ENCODE data around the gene DZIP3. TPM values are rescaled to one million over a fixed set of nuclear protein-coding genes. Genes with fewer than 3 reads are reported as not detected.

Gene DZIP3
- total RNA-seq, 4 donors from 2014 or later = 6.7 to 14.5 (median 8.7) TPM

GRCh38 chr3:108661699-108662098 is 72.2 kb downstream of the DZIP3 start:
- no peak for DNase-seq (ENCODE audit: extremely low spot score)
- no peak overlapping the region for H3K27ac ChIP-seq (replicated peaks in 1 of 4)
- 51% methylated on average over 2 of the region's 2 CpGs for WGBS
- H3K4me3 ChIP-seq = no peak overlapping the region
- H3K4me1 ChIP-seq = peaks cover 0 to 7% (median 2%) of the 10 kb centered on the region in 4 donors
- peaks cover 0 to 21% (median 5%) of the 10 kb centered on the region in 4 donors for H3K36me3 ChIP-seq
- no peaks in the 10 kb centered on the region for H3K9me3 ChIP-seq
- no peaks in the 10 kb centered on the region for H3K27me3 ChIP-seq
- TF ChIP-seq EP300 (IDR thresholded peaks at IDR 0.05) = no peak
- TF ChIP-seq, protein P1, sequence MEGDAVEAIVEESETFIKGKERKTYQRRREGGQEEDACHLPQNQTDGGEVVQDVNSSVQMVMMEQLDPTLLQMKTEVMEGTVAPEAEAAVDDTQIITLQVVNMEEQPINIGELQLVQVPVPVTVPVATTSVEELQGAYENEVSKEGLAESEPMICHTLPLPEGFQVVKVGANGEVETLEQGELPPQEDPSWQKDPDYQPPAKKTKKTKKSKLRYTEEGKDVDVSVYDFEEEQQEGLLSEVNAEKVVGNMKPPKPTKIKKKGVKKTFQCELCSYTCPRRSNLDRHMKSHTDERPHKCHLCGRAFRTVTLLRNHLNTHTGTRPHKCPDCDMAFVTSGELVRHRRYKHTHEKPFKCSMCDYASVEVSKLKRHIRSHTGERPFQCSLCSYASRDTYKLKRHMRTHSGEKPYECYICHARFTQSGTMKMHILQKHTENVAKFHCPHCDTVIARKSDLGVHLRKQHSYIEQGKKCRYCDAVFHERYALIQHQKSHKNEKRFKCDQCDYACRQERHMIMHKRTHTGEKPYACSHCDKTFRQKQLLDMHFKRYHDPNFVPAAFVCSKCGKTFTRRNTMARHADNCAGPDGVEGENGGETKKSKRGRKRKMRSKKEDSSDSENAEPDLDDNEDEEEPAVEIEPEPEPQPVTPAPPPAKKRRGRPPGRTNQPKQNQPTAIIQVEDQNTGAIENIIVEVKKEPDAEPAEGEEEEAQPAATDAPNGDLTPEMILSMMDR (IDR thresholded peaks at IDR 0.05) = no peak
- TF ChIP-seq POLR2A (IDR thresholded peaks at IDR 0.05; ENCODE audit: low read depth) = no peak
- no peak for TF ChIP-seq POLR2AphosphoS5 (IDR thresholded peaks at IDR 0.05)
- intact Hi-C loops (cut with DNase I) = loop anchor here (2.0 kb wide), 1 partner anchor 253 kb away; no protein-coding TSS in a partner anchor

DNA sequence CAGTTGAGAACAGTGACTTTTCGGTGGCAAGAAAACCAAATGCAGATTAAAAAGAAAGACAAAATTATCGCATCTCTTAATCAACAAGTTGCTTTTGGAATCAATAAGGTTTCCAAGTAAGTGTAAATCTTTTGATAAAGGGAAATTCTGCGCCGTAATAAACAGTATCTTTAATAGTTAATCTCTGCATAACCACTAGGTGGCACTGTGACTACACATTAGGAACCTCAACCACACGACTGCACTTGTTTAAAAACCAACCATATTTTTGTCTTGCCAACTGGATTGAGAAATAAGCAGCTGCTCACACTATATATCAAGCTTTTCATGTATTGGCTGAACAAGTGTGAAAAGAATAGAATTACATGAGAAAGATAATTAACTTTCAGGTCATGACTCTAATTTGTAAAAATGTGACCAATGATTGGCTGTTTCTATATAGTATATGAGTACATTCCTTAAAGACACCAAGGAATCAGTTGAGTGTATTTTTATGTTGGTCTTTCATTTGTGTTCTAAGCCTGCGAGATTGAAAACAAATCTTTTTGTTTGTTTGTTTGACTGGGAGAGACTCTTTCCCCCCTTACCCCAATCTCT is 72.7 kb downstream of the DZIP3 start:
- 24% methylated on average over 6 of the region's 6 CpGs for WGBS
- no peaks in the 10 kb centered on the region for H3K9me3 ChIP-seq
- no peak overlapping the region for H3K4me3 ChIP-seq
- intact Hi-C loops (cut with DNase I) = loop anchor here (2.0 kb wide), 1 partner anchor 253 kb away; no protein-coding TSS in a partner anchor
- no peak for TF ChIP-seq EP300 (IDR thresholded peaks at IDR 0.05)
- TF ChIP-seq, protein P1 (IDR thresholded peaks at IDR 0.05) = peak; percentile 55 to 83 (median 79)
- TF ChIP-seq POLR2AphosphoS5 (IDR thresholded peaks at IDR 0.05) = no peak
- peaks cover 0 to 22% (median 5%) of the 10 kb centered on the region in 4 donors for H3K36me3 ChIP-seq
- H3K27me3 ChIP-seq = no peaks in the 10 kb centered on the region
- peaks cover 0 to 7% (median 2%) of the 10 kb centered on the region in 4 donors for H3K4me1 ChIP-seq
- DNase-seq (ENCODE audit: extremely low spot score) = no peak
- no peak overlapping the region for H3K27ac ChIP-seq (replicated peaks in 1 of 4)

- Histone ChIP-seq H3K27ac (replicated peaks in 1 of 4) (no peak overlapping the region), H3K4me3 (no peak overlapping the region), H3K9me3 (no peaks in the 10 kb centered on the region), H3K36me3 (peaks cover 0 to 22% (median 6%) of the 10 kb centered on the region in 4 donors), H3K27me3 (no peaks in the 10 kb centered on the region), H3K4me1 (peaks cover 0 to 7% (median 2%) of the 10 kb centered on the region in 4 donors)
- TF ChIP-seq POLR2A (IDR thresholded peaks at IDR 0.05; ENCODE audit: low read depth) (no peak), EP300 (IDR thresholded peaks at IDR 0.05) (no peak), POLR2AphosphoS5 (IDR thresholded peaks at IDR 0.05) (no peak)
- 100% methylated on average over 1 of the region's 1 CpG for WGBS
- intact Hi-C loops (cut with DNase I) = no loop called here
- no peak for DNase-seq (ENCODE audit: extremely low spot score)
Observed at GRCh38 chr3:108664266-108664665, 74.7 kb downstream of the DZIP3 start.

GRCh38 chr3:108667312-108667711 is 77.8 kb downstream of the DZIP3 start:
- no peaks in the 10 kb centered on the region for H3K27me3 ChIP-seq
- TF ChIP-seq POLR2A (IDR thresholded peaks at IDR 0.05; ENCODE audit: low read depth) (no peak), EP300 (IDR thresholded peaks at IDR 0.05) (no peak), POLR2AphosphoS5 (IDR thresholded peaks at IDR 0.05) (no peak)
- TF ChIP-seq, protein P1 (IDR thresholded peaks at IDR 0.05) = no peak
- DNase-seq (ENCODE audit: extremely low spot score) = no peak
- intact Hi-C loops (cut with DNase I) = no loop called here
- 0% methylated on average over 1 of the region's 1 CpG for whole genome bisulfite sequencing
- peaks cover 0 to 2% (median 0%) of the 10 kb centered on the region in 4 donors for H3K4me1 ChIP-seq
- no peaks in the 10 kb centered on the region for H3K9me3 ChIP-seq
- H3K27ac ChIP-seq (replicated peaks in 1 of 4) = no peak overlapping the region
- no peak overlapping the region for H3K4me3 ChIP-seq
- peaks cover under 1 to 43% (median 19%) of the 10 kb centered on the region in 4 donors for H3K36me3 ChIP-seq

GRCh38 chr3:108669208-108669607 is 79.7 kb downstream of the DZIP3 start:
- no peak for DNase-seq (ENCODE audit: extremely low spot score)
- no peaks in the 10 kb centered on the region for H3K4me1 ChIP-seq
- no peaks in the 10 kb centered on the region for H3K27me3 ChIP-seq
- peaks cover 5 to 37% (median 16%) of the 10 kb centered on the region in 4 donors for H3K36me3 ChIP-seq
- TF ChIP-seq POLR2AphosphoS5 (IDR thresholded peaks at IDR 0.05) = no peak
- TF ChIP-seq, protein P1 (IDR thresholded peaks at IDR 0.05) = no peak
- no peak for TF ChIP-seq EP300 (IDR thresholded peaks at IDR 0.05)
- no peak for TF ChIP-seq POLR2A (IDR thresholded peaks at IDR 0.05; ENCODE audit: low read depth)
- no peak overlapping the region for H3K4me3 ChIP-seq
- H3K9me3 ChIP-seq = no peaks in the 10 kb centered on the region
- intact Hi-C loops (cut with DNase I) = no loop called here
- no peak overlapping the region for H3K27ac ChIP-seq (replicated peaks in 1 of 4)
